ENCODE data around the gene STT3A.

Gene STT3A

DNA sequence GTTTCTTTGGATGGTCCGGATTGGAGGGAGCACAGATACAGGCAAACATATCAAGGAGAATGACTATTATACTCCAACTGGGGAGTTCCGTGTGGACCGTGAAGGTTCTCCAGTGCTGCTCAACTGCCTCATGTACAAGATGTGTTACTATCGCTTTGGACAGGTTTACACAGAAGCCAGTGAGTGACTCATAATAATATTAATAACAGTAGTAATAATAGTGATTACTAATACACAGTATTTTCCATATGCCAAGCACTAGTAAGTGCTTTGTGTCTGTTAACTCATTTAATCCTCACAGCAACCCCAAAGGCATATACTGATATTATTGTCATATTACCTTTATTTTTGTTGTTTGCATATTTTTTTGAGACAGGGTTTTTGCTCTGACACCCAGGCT is 25.7 kb downstream of the STT3A start:
- TF ChIP-seq, protein P1, sequence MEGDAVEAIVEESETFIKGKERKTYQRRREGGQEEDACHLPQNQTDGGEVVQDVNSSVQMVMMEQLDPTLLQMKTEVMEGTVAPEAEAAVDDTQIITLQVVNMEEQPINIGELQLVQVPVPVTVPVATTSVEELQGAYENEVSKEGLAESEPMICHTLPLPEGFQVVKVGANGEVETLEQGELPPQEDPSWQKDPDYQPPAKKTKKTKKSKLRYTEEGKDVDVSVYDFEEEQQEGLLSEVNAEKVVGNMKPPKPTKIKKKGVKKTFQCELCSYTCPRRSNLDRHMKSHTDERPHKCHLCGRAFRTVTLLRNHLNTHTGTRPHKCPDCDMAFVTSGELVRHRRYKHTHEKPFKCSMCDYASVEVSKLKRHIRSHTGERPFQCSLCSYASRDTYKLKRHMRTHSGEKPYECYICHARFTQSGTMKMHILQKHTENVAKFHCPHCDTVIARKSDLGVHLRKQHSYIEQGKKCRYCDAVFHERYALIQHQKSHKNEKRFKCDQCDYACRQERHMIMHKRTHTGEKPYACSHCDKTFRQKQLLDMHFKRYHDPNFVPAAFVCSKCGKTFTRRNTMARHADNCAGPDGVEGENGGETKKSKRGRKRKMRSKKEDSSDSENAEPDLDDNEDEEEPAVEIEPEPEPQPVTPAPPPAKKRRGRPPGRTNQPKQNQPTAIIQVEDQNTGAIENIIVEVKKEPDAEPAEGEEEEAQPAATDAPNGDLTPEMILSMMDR (IDR thresholded peaks at IDR 0.05), result no peak

DNA sequence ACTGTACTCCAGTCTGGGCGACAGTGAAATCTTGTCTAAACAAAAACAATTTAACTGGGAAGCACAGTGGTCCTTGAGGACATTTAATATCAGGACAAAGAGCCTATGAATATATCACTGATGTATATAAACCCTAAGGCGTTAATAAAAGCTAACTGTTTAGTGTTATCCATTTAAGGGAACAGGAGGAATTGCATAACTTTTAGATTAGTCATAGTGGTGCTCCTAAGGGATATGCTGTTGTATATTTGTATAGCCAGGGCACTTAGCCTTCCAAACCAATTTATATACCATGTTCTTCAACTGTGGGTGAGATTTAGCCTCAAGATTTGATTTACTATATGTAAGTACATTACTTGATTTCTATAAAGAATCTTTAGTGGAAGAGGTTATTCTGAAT is 29.3 kb downstream of the STT3A start:
- TF ChIP-seq, protein P1 (IDR thresholded peaks at IDR 0.05), result no peak

DNA sequence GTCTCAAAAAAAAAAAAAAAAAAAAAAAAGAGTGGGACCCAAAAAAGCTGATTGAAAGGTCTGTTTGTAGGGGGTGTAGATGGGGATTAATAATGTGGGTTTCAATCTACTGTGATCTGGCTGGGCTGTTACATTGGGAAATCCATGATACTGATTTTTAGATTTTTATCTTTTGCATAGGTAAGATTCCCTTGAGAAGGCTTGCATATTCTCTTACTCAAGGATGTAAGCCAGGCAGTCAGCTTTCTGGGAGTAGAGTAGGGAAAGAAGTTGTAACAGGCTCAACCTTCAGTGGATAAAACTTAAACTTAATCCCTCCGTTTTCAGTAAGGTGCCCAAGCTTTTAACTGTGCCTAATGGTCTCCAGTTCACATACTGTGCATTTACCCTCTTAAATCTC is 30.4 kb downstream of the STT3A start:
- TF ChIP-seq, protein P1 (IDR thresholded peaks at IDR 0.05), result no peak

DNA sequence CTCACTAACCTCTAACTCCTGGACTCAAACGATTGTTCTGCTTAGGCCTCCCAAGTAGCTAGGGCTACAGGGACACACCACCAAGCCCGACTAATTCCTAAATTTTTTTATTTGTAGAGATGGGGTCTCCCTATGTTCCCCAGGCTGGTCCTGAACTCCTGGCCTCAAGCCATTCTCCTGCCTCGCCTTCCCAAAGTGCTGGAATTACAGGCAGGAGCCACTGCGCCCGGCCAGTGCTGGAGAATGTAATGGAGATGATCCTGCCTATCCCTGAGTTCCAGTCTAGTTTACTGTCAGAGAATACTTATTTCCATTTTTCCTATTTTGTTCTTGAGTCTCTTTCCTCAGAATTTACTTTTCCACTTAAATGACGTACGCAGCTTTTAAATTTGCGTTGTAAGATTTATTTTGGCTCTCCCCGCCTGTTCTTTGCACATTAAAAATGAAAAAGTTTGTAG is 32.1 kb downstream of the STT3A start, which contains the start of gene CHEK1:
CHEK1 (plus strand) TSS at position 408 of the 458 bp plus-strand sequence. CDS start 1,606 bp downstream, outside the sequence.
- TF ChIP-seq, protein P1 (IDR thresholded peaks at IDR 0.05), result no peak

DNA sequence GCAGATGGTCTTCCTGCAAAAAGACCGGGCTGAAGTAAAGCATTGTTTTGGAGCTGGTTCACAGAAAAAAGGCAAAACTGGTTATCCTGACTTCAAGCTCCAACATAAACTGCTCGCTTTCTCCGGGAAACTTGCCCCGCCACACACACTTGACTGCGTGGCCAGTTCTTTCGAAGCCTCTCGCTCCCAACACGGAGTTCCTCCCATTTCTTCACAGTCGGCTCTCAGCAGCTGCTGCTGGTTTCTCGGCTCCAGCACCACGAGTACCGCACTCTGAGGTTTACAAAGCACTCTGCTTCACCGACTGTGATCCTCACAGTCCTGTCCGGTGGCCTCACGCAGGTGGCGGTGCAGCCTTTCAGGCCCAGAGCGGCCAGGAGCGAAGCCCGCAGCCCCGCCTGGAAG is 32.6 kb downstream of the STT3A start:
- TF ChIP-seq, protein P1 (IDR thresholded peaks at IDR 0.05), result no peak

DNA sequence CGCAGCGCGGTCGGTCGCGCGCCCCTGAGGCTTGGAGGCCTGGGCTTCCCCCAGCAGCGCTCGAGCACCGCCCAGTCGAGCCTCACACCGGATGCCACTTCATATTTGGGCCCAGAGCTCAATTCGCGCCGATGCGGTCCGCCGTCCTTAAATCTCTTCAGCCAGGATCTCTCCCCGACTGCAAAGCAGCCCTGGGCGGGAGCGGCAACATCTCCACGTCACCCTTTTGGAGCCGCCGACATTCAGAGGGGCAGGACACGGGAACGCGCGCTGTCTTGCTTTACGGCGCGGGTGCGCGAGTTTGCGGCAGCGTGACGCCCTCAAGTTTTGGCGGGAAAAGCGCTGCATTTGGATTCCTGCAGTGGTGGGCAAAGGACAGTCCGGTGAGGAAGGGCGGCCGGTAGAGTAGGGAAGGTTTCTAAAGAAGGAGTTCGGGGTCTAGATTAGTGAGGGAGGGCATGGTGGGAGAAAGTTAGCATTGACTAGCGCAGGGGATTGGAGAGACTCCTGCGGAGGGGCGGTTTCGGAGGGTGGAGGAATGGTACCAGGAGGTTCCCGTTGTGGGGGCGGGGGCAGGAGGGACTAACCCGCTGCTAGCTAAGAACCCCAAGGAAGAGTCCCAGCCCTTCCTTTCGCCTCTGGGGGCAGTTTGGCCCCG is 33.1 kb downstream of the STT3A start:
- TF ChIP-seq, protein P1 (IDR thresholded peaks at IDR 0.05), result no peak

DNA sequence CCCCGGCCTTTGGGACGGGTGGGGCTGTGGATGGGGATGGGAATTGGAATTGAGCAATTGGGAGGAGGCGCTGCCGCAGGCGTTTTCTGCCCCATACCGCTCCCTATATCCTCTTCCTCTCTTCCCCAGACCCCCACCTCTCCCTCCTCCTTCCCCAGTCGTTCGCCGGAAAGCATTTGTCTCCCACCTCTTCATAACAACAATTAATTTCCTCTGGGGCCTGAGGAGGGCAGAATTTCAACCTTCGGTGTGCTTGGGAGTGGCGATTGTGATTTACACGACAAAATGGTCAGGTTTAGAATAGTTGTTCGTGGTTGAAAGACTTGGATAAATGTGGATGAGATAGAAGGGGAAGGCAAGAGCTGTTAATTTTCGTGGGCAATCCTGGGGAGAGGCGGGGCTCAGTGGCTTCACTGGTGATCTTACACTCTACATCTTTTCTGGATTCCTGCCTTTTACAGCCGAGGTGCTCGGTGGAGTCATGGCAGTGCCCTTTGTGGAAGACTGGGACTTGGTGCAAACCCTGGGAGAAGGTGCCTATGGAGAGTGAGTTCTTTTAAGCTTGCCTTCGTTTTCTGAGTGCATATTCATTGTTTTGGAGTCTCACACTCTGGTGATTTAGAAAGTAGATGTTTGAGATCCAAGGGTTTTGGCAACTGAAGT is 33.8 kb downstream of the STT3A start:
- TF ChIP-seq, protein P1 (IDR thresholded peaks at IDR 0.05), result peak; percentile 53
